Muscle of back (tissue), 11 donors: ENCODE results near the gene PFKL. TPM values are rescaled to one million over a fixed set of nuclear protein-coding genes. Genes with fewer than 3 reads are reported as not detected.
"Not testable (repeated sequence)": the region's sequence is repeated elsewhere in the genome, so short reads cannot be mapped to it uniquely, and the experiment has no call there.

Experiments
- DNase-seq, 3 donors: peaks; one replicate each; pipeline versions ENCODE4 v3.0.0 to v3.0.0-alpha.2; 2013
- polyA plus RNA-seq, 10 donors: library from polyadenylated mRNA; unstranded; fragments of 120-200 nt; gene quantifications; one replicate each; pipeline ENCODE4 v1.2.1, GENCODE V29; 2013; ENCODE audit not compliant: insufficient read length in 10 of 10

The PFKL gene
- polyA plus RNA-seq, 10 donors: 44.5 to 77.0 (median 57.1) TPM

GRCh38 chr21:44356636-44357035 lies 56.8 kb downstream of the PFKL start:
- no peak for DNase-seq

- DNase-seq: peak in 1 of 3 donors; percentile 68
These were observed 57.4 kb downstream of the PFKL start for GRCh38 chr21:44357064-44357837.

GRCh38 chr21:44359396-44359795 lies 59.5 kb downstream of the PFKL start:
- no peak for DNase-seq

- no peak for DNase-seq
These were observed 60.3 kb downstream of the PFKL start for GRCh38 chr21:44360159-44360558.

DNA sequence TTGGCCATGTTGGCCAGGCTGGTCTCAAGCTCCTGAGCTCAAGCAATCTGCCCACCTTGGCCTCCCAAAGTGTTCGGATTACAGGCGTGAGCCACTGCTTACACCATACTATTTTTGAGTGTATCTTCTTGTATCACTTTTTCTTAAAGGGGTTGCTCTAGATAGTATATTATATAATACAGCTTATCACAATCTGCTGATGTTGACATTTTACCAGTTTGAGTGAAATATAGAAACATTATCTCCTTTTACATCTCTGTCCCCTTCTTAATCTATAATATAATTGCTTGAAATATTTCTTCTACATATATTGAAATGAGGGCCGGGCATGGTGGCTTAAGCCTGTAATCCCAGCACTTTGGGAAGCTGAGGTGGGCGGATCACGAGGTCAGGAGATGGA lies 62.0 kb downstream of the PFKL start:
- DNase-seq: not testable (repeated sequence)

GRCh38 chr21:44363278-44363677 lies 63.4 kb downstream of the PFKL start:
- DNase-seq: no peak

GRCh38 chr21:44364151-44365053 lies 64.5 kb downstream of the PFKL start:
- DNase-seq: no peak

DNA sequence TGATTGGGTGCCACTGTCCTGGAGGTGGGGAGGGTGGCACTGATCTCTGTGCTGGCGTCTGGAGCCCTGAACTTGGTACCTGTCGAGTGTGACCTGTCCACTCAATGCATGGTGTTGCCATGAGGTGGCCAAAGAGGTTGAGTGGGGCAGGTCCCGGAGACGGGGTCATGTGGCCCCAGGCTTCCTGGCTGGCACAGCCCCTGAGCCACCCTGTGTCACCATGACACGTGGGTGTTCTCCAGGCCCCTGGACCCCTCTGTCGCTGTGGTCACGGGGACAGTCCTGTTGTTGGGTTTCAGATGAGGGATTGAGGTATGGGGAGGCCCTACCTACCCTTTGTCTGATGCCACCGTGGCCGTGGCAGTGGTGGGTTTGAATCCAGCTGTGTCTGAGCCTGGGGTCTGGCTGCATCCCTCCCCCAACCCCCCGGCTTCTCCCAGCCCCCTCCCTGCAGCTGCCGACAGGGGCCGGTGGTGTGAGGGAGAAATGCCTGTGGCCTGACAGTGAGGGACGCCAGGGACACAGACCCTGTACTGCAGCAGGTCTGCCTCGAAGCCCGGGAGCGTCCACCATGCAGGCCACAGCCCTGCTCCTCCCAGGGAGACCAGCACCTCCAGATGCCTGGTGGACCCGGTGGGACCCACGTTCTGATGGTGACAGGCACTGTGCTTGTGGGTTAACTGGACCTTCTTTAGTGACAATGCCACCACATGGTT lies 65.6 kb downstream of the PFKL start:
- no peak for DNase-seq

DNA sequence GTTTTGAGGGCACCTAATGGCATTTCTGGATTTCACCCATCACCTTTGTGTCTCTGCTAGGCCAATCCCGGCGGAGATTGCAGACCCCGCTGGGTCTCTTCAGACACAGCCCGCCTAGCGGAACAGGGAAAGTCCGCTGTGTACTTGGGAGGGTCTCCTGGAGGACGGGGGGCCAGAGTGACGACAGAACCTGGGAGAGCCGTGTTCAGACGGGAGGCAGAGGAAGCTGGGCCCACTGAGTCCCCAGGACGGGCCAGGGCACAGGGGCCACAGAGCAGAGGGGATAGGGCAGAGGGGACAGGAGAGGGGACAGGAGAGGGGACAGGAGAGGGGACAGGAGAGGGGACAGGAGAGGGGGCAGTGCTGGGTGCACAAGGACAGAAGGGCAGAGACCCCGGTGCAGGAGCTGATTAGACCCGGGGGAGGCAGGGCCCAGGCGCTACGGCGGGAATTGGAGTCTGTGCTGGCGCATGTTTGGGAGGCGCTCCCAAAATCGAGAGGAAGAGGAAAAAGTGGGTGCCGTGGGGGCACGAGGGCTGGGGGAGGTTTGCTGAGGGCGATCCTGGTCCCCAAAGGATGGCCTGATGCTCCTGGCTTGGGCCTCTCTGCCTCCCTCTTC lies 66.2 kb downstream of the PFKL start:
- DNase-seq: no peak

- DNase-seq: no peak
These were observed 66.8 kb downstream of the PFKL start for GRCh38 chr21:44366586-44367211.

DNA sequence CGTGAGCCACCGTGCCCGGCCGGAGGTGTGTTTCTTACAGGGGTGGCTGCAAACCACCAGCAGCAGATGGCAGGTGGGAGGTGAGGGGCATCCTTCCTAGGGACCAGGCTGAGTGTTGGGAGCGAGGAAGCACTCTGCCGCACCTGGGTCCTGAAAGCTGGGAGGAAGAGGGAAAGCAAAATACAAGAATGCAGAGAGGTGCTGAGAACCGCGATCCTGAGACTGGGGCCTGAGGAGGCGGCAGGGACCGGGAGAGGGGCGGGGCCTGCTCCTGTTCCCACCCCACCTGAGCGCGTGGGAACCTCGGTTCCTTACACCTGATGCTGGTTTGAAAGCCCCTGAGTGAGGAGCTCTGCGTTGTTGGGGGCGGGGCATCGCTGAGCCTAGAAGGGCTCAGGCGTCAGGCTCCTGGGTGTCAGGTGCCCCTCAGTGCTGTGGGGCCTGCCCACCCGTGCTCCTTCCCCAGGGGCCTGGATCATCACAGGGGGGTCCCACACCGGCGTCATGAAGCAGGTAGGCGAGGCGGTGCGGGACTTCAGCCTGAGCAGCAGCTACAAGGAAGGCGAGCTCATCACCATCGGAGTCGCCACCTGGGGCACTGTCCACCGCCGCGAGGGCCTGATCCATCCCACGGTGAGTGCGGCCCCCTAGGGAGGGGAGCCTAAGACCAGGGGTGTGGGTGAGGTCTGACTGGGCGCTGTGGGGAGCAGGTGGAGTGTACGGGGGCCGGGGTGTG lies 69.0 kb downstream of the PFKL start:
- no peak for DNase-seq

- DNase-seq: no peak
These were observed 70.3 kb downstream of the PFKL start for GRCh38 chr21:44370027-44370735.

GRCh38 chr21:44370786-44371410 lies 71.0 kb downstream of the PFKL start:
- no peak for DNase-seq

DNA sequence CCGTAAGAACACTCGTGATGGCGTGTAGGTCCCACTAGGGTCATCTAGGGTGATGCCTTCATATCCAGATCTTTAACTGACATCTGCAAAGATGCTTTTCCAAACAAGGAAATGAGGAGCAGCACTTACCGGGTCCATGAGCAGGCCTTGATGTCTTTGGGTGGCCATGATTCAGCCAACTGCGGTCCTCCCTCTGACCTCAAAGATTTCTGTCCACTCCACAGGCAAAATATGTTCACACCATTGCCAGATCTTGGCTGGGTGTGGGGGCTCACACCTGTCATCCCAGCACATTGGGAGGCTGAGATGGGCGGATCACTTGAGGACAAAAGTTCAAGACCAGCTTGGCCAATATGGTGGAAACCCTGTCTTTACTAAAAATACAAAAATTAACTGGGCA lies 71.7 kb downstream of the PFKL start:
- no peak for DNase-seq

- DNase-seq: no peak
These were observed 72.8 kb downstream of the PFKL start for GRCh38 chr21:44372616-44373015.

DNA sequence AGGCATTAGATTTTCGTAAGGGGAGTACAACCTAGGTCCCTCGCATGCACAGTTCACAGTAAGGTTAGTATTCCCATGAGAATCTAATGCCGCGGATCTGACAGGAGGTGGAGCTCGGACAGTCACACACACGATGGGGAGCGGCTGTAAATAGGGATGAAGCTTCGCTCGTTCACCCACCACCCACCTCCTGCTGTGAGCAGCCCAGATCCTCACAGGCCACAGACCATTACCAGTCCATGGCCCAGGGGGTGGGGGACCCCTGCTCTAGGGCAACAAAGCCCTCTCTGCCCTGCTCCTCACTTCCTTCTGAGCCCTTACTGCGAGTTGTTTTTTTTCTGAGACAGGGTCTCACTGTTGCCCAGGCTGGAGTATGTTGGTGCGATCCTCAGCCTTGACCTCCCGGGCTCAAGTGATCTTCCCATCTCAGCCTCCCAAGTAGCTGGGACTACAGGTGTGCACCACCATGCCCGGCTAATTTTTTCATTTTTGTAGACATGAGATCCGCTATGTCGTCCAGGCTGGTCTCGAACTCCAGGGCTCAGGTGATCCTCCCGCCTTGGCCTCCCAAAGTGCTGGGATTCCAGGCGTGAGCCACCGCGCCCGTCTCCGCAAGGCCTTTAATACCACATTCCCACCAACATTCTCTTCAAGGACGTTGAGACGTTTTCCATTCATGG lies 74.9 kb downstream of the PFKL start:
- no peak for DNase-seq

GRCh38 chr21:44375281-44375651 lies 75.4 kb downstream of the PFKL start:
- DNase-seq: peak in 1 of 3 donors; percentile 22

- DNase-seq: no peak
These were observed 75.9 kb downstream of the PFKL start for GRCh38 chr21:44375761-44376241.

DNA sequence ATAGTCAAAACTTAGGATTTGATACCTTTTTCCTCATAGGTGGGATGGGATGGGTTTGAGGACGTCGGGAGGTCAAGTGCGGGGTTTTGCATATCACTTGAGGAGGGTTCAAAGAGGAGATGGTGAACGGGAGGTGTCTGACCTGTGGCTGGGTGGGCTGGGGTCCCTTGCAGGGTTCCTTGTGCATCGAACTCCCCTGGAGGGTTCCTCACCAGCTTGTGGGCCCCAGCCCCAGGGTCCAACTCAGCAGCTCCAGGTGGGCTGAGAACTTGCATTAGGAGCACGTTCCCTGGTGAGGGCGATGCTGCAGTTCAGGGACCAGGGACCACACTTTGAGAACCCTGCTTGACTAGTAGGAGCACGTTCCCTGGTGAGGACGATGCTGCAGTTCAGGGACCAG lies 76.8 kb downstream of the PFKL start:
- DNase-seq: no peak
